Neutrophil (primary cell): ENCODE data around the gene KIAA0825.

Source experiments
- H3K27ac ChIP-seq: fragments of 200-600 bp; sonication (generic); 2 replicates; pipeline ENCODE4 v1.5.1; 2016; ENCODE audit warnings: mild to moderate bottlenecking, moderate library complexity
- H3K27me3 ChIP-seq: fragments of 200-600 bp; sonication (generic); 2 replicates; pipeline ENCODE4 v1.6.0; 2016; ENCODE audit warnings: mild to moderate bottlenecking
- H3K36me3 ChIP-seq: fragments of 200-600 bp; sonication (generic); 2 replicates; pipeline ENCODE4 v1.5.1; 2017
- H3K4me1 ChIP-seq, 2 experiments: fragments of 200-600 bp in 1 of 2; sonication (generic) in 1 of 2; 1 replicate in 1 of 2; 2 replicates in 1 of 2; pipeline versions ENCODE4 v1.5.1 to v1.6.1; 2013 to 2016; ENCODE audit warnings: low read depth in 1 of 2, low read length in 1 of 2, mild to moderate bottlenecking in 1 of 2, moderate library complexity in 1 of 2; ENCODE audit not compliant: control insufficient read depth in 1 of 2, insufficient read depth in 1 of 2
- H3K4me3 ChIP-seq, 2 experiments: fragments of 200-600 bp in 1 of 2; sonication (generic) in 1 of 2; 1 replicate in 1 of 2; 2 replicates in 1 of 2; pipeline ENCODE4 v1.5.1; 2013 to 2016; ENCODE audit warnings: low read depth in 1 of 2, low read length in 1 of 2, mild to moderate bottlenecking in 1 of 2, moderate library complexity in 1 of 2
- H3K9me3 ChIP-seq: fragments of 200-600 bp; sonication (generic); 2 replicates; pipeline ENCODE4 v1.5.1; 2016
- CTCF ChIP-seq: fragments of 200-600 bp; sonication (generic); IDR thresholded peaks from 2 replicates; pipeline ENCODE4 v1.5.1; 2016; ENCODE audit warnings: antibody characterized with exemption

Gene KIAA0825

GRCh38 chr5:94316916-94317838 is 301.2 kb downstream of the KIAA0825 start:
- no peak overlapping the region for H3K4me3 ChIP-seq

GRCh38 chr5:94314460-94315131 is 303.8 kb downstream of the KIAA0825 start:
- Histone ChIP-seq H3K27ac (no peak overlapping the region), H3K36me3 (no peaks in the 10 kb centered on the region), H3K27me3 (no peaks in the 10 kb centered on the region), H3K4me3 (no peak overlapping the region), H3K9me3 (no peaks in the 10 kb centered on the region), H3K4me1 (no peaks in the 10 kb centered on the region)
- no peak for TF ChIP-seq CTCF

More at GRCh38 chr5:94316916-94317838, 301.2 kb downstream of the KIAA0825 start:
- no peaks in the 10 kb centered on the region for H3K27me3 ChIP-seq
- H3K36me3 ChIP-seq, result no peaks in the 10 kb centered on the region
- H3K27ac ChIP-seq, result no peak overlapping the region
- no peaks in the 10 kb centered on the region for H3K4me1 ChIP-seq
- no peak for TF ChIP-seq CTCF
- H3K9me3 ChIP-seq, result no peaks in the 10 kb centered on the region

GRCh38 chr5:94313696-94314095 is 304.7 kb downstream of the KIAA0825 start:
- Histone ChIP-seq H3K9me3 (no peaks in the 10 kb centered on the region), H3K27me3 (no peaks in the 10 kb centered on the region), H3K4me3 (no peak overlapping the region), H3K36me3 (no peaks in the 10 kb centered on the region), H3K4me1 (no peaks in the 10 kb centered on the region), H3K27ac (no peak overlapping the region)
- no peak for TF ChIP-seq CTCF

GRCh38 chr5:94313188-94313587 is 305.2 kb downstream of the KIAA0825 start:
- Histone ChIP-seq H3K9me3 (no peaks in the 10 kb centered on the region), H3K4me1 (no peaks in the 10 kb centered on the region), H3K27ac (no peak overlapping the region), H3K4me3 (no peak overlapping the region), H3K36me3 (no peaks in the 10 kb centered on the region), H3K27me3 (no peaks in the 10 kb centered on the region)
- no peak for TF ChIP-seq CTCF

GRCh38 chr5:94312298-94312697 is 306.1 kb downstream of the KIAA0825 start:
- Histone ChIP-seq H3K27ac (no peak overlapping the region), H3K4me3 (no peak overlapping the region), H3K4me1 (no peaks in the 10 kb centered on the region), H3K9me3 (no peaks in the 10 kb centered on the region), H3K27me3 (no peaks in the 10 kb centered on the region), H3K36me3 (no peaks in the 10 kb centered on the region)
- TF ChIP-seq CTCF, result no peak
